GM12878 (cell line): ENCODE data around the gene CNOT8. TPM values are rescaled to one million over a fixed set of nuclear protein-coding genes. Genes with fewer than 3 reads are reported as not detected.

ENCODE experiments used
- ATAC-seq: fragments of 200-7000 bp; cut with Tn5 transposase; 3 replicates; pipeline ENCODE4 v1.9.1; 2020; ENCODE audit warnings: mild to moderate bottlenecking, moderate library complexity
- BruUV-seq: library from RNA; stranded (reverse); fragments of 400-500 nt; replicated peaks from 2 replicates; lab custom pipeline; 2021; lab: Mats Ljungman, UMichigan
- CTCF ChIA-PET: fragments of 300-600 bp; sonication (Branson Sonifier 250); formaldehyde crosslinking; extraction: SDS; loops from one replicate; lab custom pipeline; 2021; ENCODE audit warnings: inconsistent platforms; lab: Yijun Ruan, JAX
- POLR2A ChIA-PET: fragments of 350-600 bp; formaldehyde crosslinking; extraction: SDS; loops from one replicate; lab custom pipeline; 2021; ENCODE audit warnings: inconsistent platforms; lab: Charles Lee
- RAD21 ChIA-PET: fragments of 300-600 bp; sonication (Branson Sonifier 250); formaldehyde crosslinking; loops from one replicate; lab custom pipeline; 2023; ENCODE audit warnings: antibody characterized with exemption; ENCODE audit not compliant: unreplicated experiment; lab: Charles Lee
- SMC1A ChIA-PET: fragments of 300-600 bp; sonication (Branson Sonifier 250); formaldehyde crosslinking; loops from one replicate; lab custom pipeline; 2023; ENCODE audit not compliant: unreplicated experiment, uncharacterized antibody; lab: Charles Lee
- DNase-seq: peaks from one replicate; pipeline ENCODE4 v3.0.0-alpha.2; 2011; ENCODE audit warnings: low read depth, low spot score
- FAIRE-seq: peaks from 3 replicates; lab custom pipeline; 2011; peaks lifted over from hg19 to GRCh38; lab: Jason Lieb, UNC
- H2AFZ ChIP-seq: 2 replicates; pipeline ENCODE4 v1.6.0; 2011; ENCODE audit warnings: low read depth, low read length, control low read depth; ENCODE audit not compliant: control insufficient read depth
- H3K27ac ChIP-seq: 2 replicates; pipeline ENCODE4 v1.5.1; 2011; ENCODE audit warnings: control low read depth; ENCODE audit not compliant: control insufficient read depth, insufficient read depth
- H3K27me3 ChIP-seq, 2 experiments: replicated peaks in 1 of 2; 2 replicates each; pipeline versions ENCODE4 v1.6.0 to v1.6.1; 2011; ENCODE audit warnings: low read length in 1 of 2; ENCODE audit not compliant: control insufficient read depth in 2 of 2, insufficient read depth in 2 of 2
- H3K36me3 ChIP-seq, 2 experiments: 2 replicates each; pipeline ENCODE4 v1.5.1; 2011; ENCODE audit warnings: low read length in 1 of 2; ENCODE audit not compliant: control insufficient read depth in 2 of 2, insufficient read depth in 2 of 2
- H3K4me1 ChIP-seq: 2 replicates; pipeline ENCODE4 v1.6.1; 2011; ENCODE audit warnings: mild to moderate bottlenecking, low read length, moderate library complexity, mixed read lengths; ENCODE audit not compliant: control insufficient read depth, insufficient read depth
- H3K4me2 ChIP-seq: 2 replicates; pipeline ENCODE4 v1.6.0; 2011; ENCODE audit warnings: control low read depth; ENCODE audit not compliant: control insufficient read depth, insufficient read depth
- H3K4me3 ChIP-seq: fragments of 200-600 bp; sonication (generic); 2 replicates; pipeline ENCODE4 v1.5.1; 2016
- H3K79me2 ChIP-seq: 2 replicates; pipeline ENCODE4 v1.6.0; 2011; ENCODE audit warnings: low read length; ENCODE audit not compliant: control insufficient read depth, insufficient read depth
- H3K9ac ChIP-seq: 2 replicates; pipeline ENCODE4 v1.8.0; 2011; ENCODE audit warnings: low read length, control low read depth, mixed read lengths; ENCODE audit not compliant: control insufficient read depth, insufficient read depth
- H3K9me3 ChIP-seq: replicated peaks from 3 replicates; pipeline ENCODE4 v1.5.1; 2011; ENCODE audit warnings: mild to moderate bottlenecking, low read length; ENCODE audit not compliant: control insufficient read depth, insufficient read depth
- H4K20me1 ChIP-seq: 2 replicates; pipeline ENCODE4 v1.6.0; 2011; ENCODE audit not compliant: control insufficient read depth, insufficient read depth
- CBX5 ChIP-seq: sonication (generic); IDR thresholded peaks from 2 replicates; pipeline ENCODE4 v1.6.1; 2016; ENCODE audit warnings: low read depth, moderate library complexity, mild to moderate bottlenecking, inconsistent platforms
- CHD1 ChIP-seq: IDR thresholded peaks from 2 replicates; pipeline ENCODE4 v1.6.1; 2012; ENCODE audit warnings: low read depth, low read length, improper control_type of control experiment
- CHD4 ChIP-seq: fragments of 200-600 bp; sonication (generic); IDR thresholded peaks from 2 replicates; pipeline ENCODE4 v1.6.1; 2016; ENCODE audit warnings: mild to moderate bottlenecking
- FOXK2 ChIP-seq: fragments of 450-650 bp; IDR thresholded peaks from 2 replicates; pipeline ENCODE4 v1.6.1; 2017; ENCODE audit warnings: mild to moderate bottlenecking, moderate library complexity
- IKZF1 ChIP-seq: fragments of 450-650 bp; conservative IDR thresholded peaks from 2 replicates; pipeline ENCODE4 v1.6.1; 2017; ENCODE audit warnings: antibody characterized with exemption, mild to moderate bottlenecking
- IKZF2 ChIP-seq, 2 experiments: fragments of 450-650 bp; IDR thresholded peaks; 2 replicates each; pipeline ENCODE4 v1.6.1; 2017; ENCODE audit warnings: mild to moderate bottlenecking in 2 of 2, moderate library complexity in 2 of 2
- LARP7 ChIP-seq: fragments of 450-650 bp; IDR thresholded peaks from 2 replicates; pipeline ENCODE4 v1.6.1; 2017; ENCODE audit warnings: mild to moderate bottlenecking
- MTA3 ChIP-seq: IDR thresholded peaks from 2 replicates; pipeline ENCODE4 v1.6.1; 2012; ENCODE audit warnings: low read length, inconsistent platforms, borderline replicate concordance
- MYB ChIP-seq: fragments of 150-350 bp; IDR thresholded peaks from 2 replicates; pipeline ENCODE4 v1.6.1; 2014; ENCODE audit warnings: mild to moderate bottlenecking, low read depth, low read length, borderline replicate concordance
- MYC ChIP-seq: IDR thresholded peaks from 2 replicates; pipeline ENCODE4 v1.6.1; 2011; ENCODE audit warnings: mild to moderate bottlenecking, low read length, moderate library complexity, inconsistent platforms; ENCODE audit not compliant: insufficient read depth, insufficient replicate concordance, insufficient read length, severe bottlenecking
- RUNX3 ChIP-seq: IDR thresholded peaks from 2 replicates; pipeline ENCODE4 v1.6.1; 2012; ENCODE audit warnings: low read length, inconsistent platforms
- SP1 ChIP-seq: IDR thresholded peaks from one replicate; pipeline ENCODE4 v1.6.1; 2011; ENCODE audit warnings: low read depth, low read length
- ZSCAN29 ChIP-seq: fragments of 450-650 bp; IDR thresholded peaks from 2 replicates; pipeline ENCODE4 v1.6.1; 2017; ENCODE audit warnings: mild to moderate bottlenecking, moderate library complexity
- WGBS: methylation state at CpG from one replicate; pipeline ENCODE4 v1.1.6; 2016; ENCODE audit warnings: low lambda C conversion rate; ENCODE audit not compliant: insufficient replicate concordance, insufficient coverage; ENCODE audit errors: missing lambda C conversion rate; 5-methylcytosine and 5-hydroxymethylcytosine counted together
- in situ Hi-C: fragments of 300-500 bp; cut with MboI; formaldehyde crosslinking; loops from 9 replicates; pipeline ENCODE4 v1.14.3; 2018; ENCODE audit warnings: mixed read lengths
- intact Hi-C: fragments of 100-400 bp; cut with micrococcal nuclease; formaldehyde crosslinking; loops from one replicate; pipeline ENCODE4 v1.14.2; 2022; ENCODE audit not compliant: unreplicated experiment
- polyA plus RNA-seq, 11 experiments: library from polyadenylated mRNA; depleted of rRNA in 4 of 11; unstranded in 6 of 11; stranded (reverse) in 5 of 11; fragments of >200 nt; fragmentation: Nextera tagmentation in 4 of 11; fragmentation: Illumina TruSeq in 1 of 11; extraction: Ambion mirVana in 4 of 11; extraction: Trizol in 1 of 11; gene quantifications; 1 replicate in 1 of 11; 2 replicates in 10 of 11; pipeline versions ENCODE4 v1.2.1 to v1.2.3, GENCODE V29; 2011 to 2016; ENCODE audit warnings: inconsistent platforms in 2 of 11, missing spikeins in 2 of 11, low read depth in 1 of 11
- total RNA-seq, 4 experiments: library from RNA; depleted of rRNA in 3 of 4; stranded (reverse); fragments of >200 nt in 3 of 4; fragmentation: Illumina TruSeq in 1 of 4; extraction: Trizol in 1 of 4; gene quantifications; 2 replicates each; pipeline versions ENCODE4 v1.2.1 to v1.2.3, GENCODE V29; 2013 to 2021
- TF ChIP-seq, protein P1 (sequence below): fragments of 450-650 bp; IDR thresholded peaks from 2 replicates; pipeline ENCODE4 v1.6.1; 2017; ENCODE audit warnings: antibody characterized with exemption, mild to moderate bottlenecking, moderate library complexity
- TF ChIP-seq, protein P2 (sequence below): fragments of 450-650 bp; IDR thresholded peaks from 2 replicates; pipeline ENCODE4 v1.6.1; 2017; ENCODE audit warnings: low read depth, mild to moderate bottlenecking, moderate library complexity

The CNOT8 gene
- total and polyA plus RNA-seq, 10 of the 15 experiments (the other 5 are each of a cell fraction or from before 2014, with no cell fraction given), result 13.2 to 57.1 (median 39.0) TPM

DNA sequence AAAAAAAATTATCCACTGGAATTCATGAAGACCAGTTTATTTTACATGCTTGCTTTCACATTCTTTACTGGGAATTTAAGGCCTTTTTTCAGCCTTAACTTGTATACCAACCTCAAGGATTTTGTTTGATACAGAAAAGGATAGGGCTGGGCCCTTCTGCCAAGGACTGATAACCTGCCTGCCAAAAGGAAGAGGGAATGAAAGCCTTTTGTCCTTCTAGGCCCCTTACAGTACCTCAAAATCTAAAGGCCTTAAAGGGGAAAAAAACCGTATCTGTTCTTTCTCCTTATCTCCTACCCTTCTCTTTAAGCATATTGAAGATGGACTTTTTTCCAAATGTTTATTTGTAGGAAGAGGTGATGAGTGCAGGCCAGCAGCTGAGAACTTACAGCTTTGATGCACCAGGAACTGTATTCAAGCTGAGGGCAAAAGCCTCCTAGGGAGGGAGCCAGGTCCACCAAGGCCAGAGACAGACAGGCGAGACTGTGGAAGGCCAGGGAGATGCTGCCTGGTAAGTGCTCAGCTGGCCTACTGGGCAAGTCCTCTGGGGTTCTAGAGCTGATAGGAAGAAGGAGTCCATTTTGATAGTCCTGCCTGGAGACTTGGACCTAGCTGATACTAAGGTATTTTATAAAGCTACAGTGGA lies 39.8 kb upstream of the CNOT8 start:
- TF ChIP-seq LARP7 (no peak), IKZF1 (no peak)
- H4K20me1 ChIP-seq, result no peaks in the 10 kb centered on the region
- no TSS peak for BruUV-seq
- no peak overlapping the region for H3K9ac ChIP-seq
- CTCF ChIA-PET, result no interaction called here
- H3K4me3 ChIP-seq, result no peak overlapping the region
- no peaks in the 10 kb centered on the region for H3K9me3 ChIP-seq
- no peak overlapping the region for H3K4me2 ChIP-seq
- H2AFZ ChIP-seq, result no peak overlapping the region
- DNase-seq, result no peak
- peaks cover 21 to 39% of the 10 kb centered on the region in 2 experiments for H3K36me3 ChIP-seq
- POLR2A ChIA-PET, result no interaction called here
- no peak overlapping the region for H3K27ac ChIP-seq
- intact Hi-C loops (no loop called here), in situ Hi-C loops (loop anchor here (5.0 kb wide), 1 partner anchor 34 kb away; the partner anchor contains the start of gene FAXDC2)
- H3K27me3 ChIP-seq, result no peaks in the 10 kb centered on the region
- no peak for FAIRE-seq
- H3K4me1 ChIP-seq, result no peaks in the 10 kb centered on the region
- no peaks in the 10 kb centered on the region for H3K79me2 ChIP-seq
- RAD21 ChIA-PET, result no interaction called here
- ATAC-seq, result no peak
- WGBS, result 95% methylated on average over 2 of the region's 2 CpGs
- SMC1A ChIA-PET, result interaction anchor here (0.8 kb wide), 1 partner anchor 9 kb away, joined by 3 read pairs; no protein-coding TSS in a partner anchor

DNA sequence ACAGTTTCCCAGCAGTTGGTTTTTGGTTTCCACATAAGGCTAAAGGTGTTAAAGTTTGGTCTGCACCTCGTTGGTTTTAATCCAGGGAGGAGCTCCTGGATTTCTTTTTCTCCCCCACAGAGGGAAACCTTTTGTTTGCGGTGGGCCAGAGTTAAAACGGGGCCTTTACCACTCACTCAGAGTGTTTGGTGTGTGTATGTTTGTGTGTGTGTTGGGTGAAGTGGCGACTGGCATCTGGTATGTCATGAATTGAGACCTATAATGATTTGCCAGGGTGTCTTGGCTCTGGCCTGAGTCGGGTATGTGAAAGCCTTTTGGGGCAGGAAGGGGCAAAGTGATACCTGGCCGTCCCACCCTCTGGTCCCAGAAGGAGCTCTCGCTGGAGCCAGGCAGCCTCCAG lies 38.9 kb upstream of the CNOT8 start:
- Histone ChIP-seq H4K20me1 (no peaks in the 10 kb centered on the region), H3K27ac (no peak overlapping the region), H2AFZ (no peak overlapping the region), H3K9me3 (no peaks in the 10 kb centered on the region), H3K36me3 (peaks cover 14 to 33% of the 10 kb centered on the region in 2 experiments), H3K4me1 (no peaks in the 10 kb centered on the region), H3K27me3 (no peaks in the 10 kb centered on the region), H3K4me2 (no peak overlapping the region), H3K9ac (no peak overlapping the region), H3K79me2 (no peaks in the 10 kb centered on the region), H3K4me3 (no peak overlapping the region)
- RAD21 ChIA-PET, result no interaction called here
- ATAC-seq, result no peak
- 87% methylated on average over 7 of the region's 7 CpGs for WGBS
- in situ Hi-C loops (loop anchor here (5.0 kb wide), 1 partner anchor 33 kb away; the partner anchor contains the start of gene FAXDC2), intact Hi-C loops (no loop called here)
- POLR2A ChIA-PET, result no interaction called here
- CTCF ChIA-PET, result no interaction called here
- no peak for DNase-seq
- no TSS peak for BruUV-seq
- SMC1A ChIA-PET, result no interaction called here
- FAIRE-seq, result no peak
- TF ChIP-seq ZSCAN29 (no peak), MYC (no peak), CBX5 (no peak), MTA3 (no peak), SP1 (no peak), MYB (no peak), CHD4 (no peak), CHD1 (no peak), FOXK2 (no peak), RUNX3 (no peak), IKZF2 (IDR thresholded peaks at IDR 0.05) (no peak)
- TF ChIP-seq, protein P1, sequence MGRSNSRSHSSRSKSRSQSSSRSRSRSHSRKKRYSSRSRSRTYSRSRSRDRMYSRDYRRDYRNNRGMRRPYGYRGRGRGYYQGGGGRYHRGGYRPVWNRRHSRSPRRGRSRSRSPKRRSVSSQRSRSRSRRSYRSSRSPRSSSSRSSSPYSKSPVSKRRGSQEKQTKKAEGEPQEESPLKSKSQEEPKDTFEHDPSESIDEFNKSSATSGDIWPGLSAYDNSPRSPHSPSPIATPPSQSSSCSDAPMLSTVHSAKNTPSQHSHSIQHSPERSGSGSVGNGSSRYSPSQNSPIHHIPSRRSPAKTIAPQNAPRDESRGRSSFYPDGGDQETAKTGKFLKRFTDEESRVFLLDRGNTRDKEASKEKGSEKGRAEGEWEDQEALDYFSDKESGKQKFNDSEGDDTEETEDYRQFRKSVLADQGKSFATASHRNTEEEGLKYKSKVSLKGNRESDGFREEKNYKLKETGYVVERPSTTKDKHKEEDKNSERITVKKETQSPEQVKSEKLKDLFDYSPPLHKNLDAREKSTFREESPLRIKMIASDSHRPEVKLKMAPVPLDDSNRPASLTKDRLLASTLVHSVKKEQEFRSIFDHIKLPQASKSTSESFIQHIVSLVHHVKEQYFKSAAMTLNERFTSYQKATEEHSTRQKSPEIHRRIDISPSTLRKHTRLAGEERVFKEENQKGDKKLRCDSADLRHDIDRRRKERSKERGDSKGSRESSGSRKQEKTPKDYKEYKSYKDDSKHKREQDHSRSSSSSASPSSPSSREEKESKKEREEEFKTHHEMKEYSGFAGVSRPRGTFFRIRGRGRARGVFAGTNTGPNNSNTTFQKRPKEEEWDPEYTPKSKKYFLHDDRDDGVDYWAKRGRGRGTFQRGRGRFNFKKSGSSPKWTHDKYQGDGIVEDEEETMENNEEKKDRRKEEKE, result no peak
- TF ChIP-seq, protein P2, sequence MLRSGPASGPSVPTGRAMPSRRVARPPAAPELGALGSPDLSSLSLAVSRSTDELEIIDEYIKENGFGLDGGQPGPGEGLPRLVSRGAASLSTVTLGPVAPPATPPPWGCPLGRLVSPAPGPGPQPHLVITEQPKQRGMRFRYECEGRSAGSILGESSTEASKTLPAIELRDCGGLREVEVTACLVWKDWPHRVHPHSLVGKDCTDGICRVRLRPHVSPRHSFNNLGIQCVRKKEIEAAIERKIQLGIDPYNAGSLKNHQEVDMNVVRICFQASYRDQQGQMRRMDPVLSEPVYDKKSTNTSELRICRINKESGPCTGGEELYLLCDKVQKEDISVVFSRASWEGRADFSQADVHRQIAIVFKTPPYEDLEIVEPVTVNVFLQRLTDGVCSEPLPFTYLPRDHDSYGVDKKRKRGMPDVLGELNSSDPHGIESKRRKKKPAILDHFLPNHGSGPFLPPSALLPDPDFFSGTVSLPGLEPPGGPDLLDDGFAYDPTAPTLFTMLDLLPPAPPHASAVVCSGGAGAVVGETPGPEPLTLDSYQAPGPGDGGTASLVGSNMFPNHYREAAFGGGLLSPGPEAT, result no peak
